COLO829 (cell line): ENCODE data around the gene FCHSD1.

ENCODE experiments used
- DNase-seq: peaks from one replicate; pipeline ENCODE4 v3.0.0; 2012; ENCODE audit warnings: low spot score

FCHSD1 gene

DNA sequence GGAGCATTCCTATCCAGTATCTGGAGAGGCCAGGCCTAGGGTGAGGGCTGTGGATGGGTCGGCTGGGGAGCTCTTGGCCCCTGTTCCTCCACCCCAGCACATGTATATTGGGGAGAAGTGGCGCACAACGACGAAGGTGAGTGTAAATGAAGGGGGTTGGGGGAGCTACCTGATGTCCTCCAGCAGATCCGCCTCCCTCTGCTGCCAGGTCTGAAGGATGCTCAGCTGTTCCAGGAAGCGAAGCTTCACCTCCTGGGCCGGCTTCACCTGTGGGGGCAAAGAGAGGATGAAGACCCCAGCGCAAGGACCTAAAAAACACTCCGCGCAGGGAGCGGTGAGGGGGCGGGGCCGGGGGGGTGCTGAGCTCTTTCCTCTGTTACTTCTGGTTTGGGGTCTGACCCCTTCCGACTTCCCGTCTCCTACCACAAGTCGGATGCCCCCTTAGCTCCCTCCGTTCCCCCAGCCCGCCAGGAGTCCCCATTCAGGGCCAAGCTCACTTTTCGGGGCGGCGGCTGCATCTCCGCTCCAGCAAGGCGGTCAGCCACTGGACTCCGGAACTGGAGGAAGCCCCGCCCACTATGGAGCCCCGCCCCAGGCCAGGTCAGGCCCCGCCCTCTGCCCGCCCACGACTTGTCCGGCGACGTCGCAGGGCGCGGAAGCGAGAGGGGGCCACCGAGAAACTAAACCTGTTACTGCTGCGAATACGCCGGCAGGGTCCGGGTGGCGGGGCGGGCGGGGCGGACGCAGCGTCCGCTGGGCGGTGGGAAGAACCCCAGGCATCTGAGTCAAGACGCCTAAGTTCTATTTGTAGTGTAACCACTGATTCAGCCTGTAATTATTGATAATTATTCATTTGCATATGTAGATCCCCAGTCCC, at the start of gene FCHSD1:
FCHSD1 (minus strand) TSS at position 568 of the 877 bp plus-strand sequence; CDS start at position 518, 50 bp downstream.
- DNase-seq = peak; percentile 92

DNA sequence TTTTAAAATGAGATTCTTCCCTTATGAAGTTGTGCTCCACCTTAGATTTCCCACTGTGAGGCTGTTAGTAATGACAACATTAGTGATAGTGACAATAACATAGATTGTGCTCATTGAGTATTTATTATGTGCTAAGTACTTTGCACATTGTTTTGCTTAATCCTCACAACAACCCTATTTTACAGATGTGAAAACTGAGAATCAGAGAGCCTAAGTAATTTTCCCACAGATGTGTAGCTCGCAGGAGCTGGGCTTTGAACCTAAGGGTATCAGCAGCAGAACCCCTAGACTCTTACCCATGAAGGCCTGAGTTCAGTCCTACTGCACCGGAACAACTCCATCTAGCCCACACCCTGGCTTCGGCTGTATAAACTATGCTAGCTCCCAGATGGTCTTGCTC, 46.4 kb upstream of the FCHSD1 start:
- DNase-seq = no peak

- no peak for DNase-seq
These were observed 45.2 kb upstream of the FCHSD1 start for GRCh38 chr5:141696431-141696830.

DNA sequence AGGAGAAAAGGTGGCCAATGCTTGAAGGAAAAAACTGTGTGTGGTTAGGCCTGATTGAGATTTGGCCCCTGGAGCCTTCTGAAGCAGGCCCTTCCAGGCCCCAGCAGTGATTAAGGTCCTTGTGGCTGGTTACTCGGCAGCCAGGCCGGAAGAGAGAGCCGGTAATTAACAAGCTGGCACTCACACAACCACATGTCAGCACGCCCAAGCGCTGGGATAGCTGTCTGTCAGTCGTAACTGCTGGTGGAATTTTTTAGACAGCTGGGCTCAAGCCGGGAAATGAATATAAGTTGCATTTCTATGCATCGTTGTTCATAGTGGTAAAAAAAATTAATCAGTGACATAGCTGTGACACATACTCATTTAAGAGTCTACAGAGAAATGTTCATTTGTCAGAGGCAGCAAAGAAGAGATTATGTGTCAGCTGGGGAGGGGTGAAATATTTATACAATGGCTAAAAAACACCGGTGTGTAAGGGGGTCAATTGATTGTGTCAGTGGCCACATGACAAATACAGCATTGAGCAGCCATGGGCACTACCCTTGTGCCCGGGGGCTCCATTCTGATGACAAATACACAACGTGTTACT, 44.5 kb upstream of the FCHSD1 start:
- DNase-seq = peak; percentile 65

- DNase-seq = no peak
These were observed 43.3 kb upstream of the FCHSD1 start for GRCh38 chr5:141694479-141694878.

- peak; percentile 66 for DNase-seq
These were observed 41.9 kb upstream of the FCHSD1 start for GRCh38 chr5:141692919-141693725.

GRCh38 chr5:141692533-141692888, 41.3 kb upstream of the FCHSD1 start:
- no peak for DNase-seq

DNA sequence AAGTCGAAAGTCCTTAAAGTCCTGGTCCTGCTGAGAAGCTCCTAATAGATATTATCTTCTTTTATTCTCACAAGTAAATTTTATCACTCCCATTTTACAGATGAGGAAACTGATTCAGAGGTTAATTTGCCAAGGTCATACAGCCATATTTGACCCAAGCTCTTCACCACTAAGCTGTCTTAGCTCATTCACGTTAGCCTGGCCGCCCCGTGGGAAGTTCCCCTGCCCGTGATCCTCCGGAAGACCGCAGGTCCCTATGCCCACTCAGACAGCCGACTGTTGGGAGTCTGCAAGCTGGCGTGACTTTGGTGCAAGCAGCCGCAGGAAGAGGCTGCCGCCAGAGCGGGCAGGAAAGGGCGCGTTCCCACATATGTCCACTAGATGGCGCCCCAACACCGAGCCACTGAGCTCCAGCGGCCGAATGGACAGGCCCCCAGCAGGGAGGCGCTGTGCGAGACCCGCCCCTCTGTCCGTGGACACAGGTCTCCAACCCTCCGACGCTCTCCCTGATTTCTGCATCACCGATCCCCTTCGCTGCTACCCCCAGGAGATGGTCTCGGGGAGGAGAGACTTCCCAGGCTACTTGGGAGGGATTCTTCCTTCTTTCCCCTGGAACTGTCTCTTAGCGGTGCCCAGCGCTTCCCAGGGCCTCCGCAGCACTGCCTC, 40.8 kb upstream of the FCHSD1 start:
- DNase-seq = peak; percentile 40

- DNase-seq = no peak
These were observed 40.2 kb upstream of the FCHSD1 start for GRCh38 chr5:141691286-141691866.

DNA sequence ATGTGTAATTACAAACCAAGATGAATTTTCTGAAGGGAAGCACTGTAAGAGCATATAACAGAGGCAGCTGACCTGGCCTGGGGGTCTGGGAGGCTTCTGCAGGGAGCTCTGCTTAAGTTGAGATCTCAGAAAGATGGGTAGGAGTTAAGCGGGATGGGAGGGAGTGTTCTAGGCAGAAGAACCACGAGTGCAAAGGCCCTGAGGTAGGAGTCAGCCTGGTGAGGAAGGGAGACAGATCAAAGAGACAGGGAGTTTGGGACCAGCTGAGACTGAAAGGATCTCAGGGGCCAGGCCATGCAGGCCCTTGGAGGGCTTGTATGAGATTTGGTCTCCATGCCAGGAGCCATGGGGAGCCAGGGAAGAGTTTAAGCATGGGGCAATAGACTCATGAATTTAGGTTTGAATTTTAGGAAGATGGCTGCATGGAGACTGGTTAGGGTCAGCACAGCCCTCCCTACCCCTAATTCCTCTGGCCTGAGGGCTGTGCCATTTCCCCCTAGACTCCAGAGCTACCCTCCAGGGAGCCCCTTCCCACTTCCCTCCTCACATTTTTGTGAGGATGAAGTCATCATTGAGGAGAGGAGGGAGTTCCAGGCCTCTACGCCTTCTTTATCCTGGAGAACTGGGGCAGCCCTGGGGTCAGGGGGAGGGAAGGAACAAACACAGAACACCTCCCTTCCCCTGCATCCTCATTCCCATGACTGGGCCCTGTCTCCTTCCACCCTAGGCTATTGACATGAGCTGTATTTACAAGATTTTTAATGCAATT, 35.6 kb upstream of the FCHSD1 start:
- DNase-seq = no peak

DNA sequence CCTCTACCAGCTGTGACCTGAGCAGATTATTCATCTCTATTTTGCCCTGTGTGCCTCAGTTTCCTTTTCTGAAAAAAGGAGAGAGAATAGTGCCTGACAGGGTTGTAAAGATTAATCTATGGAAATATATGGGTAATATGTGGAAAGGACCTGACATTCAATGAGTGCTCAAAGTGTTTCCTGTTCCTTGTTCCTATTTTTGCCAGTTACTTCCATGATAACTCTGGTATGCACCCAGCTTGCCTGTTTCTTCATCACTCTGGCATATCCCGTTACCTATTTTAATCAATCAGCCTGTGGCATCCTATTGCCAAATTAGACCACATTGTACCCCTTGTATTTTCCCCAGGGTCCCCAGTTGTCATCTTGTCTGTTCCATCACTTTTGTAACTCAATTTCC, 34.4 kb upstream of the FCHSD1 start:
- no peak for DNase-seq

DNA sequence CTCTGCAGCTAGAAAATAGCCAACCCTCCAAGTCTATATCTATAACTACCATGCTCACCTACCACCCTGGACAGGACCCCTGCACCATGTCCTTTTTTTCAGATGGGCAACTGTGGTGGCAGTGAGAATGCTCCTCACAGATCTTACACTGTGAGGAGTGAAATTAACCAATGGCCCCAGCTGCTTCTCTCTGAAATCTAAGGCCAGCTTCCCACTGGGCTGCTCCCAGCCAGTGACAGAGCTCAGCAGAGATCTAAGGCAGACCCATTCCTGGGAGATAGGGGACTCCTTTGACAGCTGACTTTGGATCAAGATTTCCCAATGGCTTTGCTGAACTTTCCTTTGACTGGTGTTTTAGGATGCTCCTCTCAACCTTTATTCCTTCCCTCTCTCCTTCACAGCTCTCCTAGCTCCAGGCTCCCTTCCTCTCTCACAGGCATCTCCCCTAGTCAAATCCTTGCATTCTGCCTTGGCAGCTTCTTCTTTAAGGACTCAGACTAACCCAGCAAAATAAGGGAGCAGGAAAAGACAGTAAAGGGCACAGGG, 32.5 kb upstream of the FCHSD1 start:
- no peak for DNase-seq

DNA sequence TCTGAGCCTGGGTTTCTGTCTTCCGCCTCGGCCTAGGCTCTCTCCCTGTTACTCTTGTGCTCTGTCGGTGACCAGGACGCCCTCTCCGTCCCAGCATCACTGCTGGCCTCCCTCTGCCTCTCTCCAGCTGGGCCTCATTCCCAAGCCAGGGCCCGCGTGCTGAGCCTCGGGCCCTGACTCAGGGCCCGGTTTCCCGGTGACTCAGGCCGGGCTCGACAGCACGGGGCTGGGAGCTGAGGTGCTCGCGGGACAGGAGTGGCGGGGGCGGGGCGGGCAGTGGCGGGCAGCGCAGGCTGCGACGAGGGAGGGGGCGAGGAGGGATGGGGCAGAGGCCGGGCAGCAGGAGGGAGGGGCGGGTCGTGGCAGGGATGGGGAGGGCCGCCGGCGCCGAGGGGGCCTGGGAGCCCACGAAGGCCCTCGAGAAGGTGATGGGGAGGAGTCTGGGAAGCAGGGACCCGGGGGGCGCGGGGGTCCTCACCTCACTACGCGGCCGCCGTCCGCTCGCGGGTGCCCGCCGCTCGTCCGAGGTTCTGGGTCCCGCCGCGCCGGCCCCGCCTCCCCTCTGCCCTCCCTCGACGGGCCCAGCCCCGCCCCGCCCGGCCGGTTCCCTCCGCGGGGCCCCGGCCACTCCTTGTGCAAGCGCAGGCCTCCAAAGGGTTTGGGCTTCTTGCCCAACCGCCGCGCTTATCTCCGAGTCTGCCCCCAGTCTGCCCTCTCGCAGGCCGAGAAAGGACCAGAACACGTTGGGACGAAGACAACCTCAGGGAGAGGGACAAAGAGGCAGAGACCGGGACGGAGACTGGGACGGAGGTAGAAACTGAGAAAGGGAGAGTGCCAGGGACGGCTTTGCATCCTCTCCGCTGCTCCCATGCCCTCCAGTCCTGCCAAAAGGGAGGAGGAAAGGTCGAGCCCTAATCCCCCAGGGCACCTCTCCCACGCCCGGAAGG, 30.8 kb upstream of the FCHSD1 start, which contains the start of gene ARAP3:
ARAP3 (minus strand) TSS at position 536 of the 947 bp plus-strand sequence. CDS start 1,744 bp downstream, outside the sequence.
- no peak for DNase-seq

GRCh38 chr5:141681295-141681694, 30.1 kb upstream of the FCHSD1 start:
- DNase-seq = no peak

GRCh38 chr5:141680751-141681201, 29.6 kb upstream of the FCHSD1 start:
- DNase-seq = peak; percentile 48

- DNase-seq = no peak
These were observed 29.0 kb upstream of the FCHSD1 start for GRCh38 chr5:141680178-141680577.

DNA sequence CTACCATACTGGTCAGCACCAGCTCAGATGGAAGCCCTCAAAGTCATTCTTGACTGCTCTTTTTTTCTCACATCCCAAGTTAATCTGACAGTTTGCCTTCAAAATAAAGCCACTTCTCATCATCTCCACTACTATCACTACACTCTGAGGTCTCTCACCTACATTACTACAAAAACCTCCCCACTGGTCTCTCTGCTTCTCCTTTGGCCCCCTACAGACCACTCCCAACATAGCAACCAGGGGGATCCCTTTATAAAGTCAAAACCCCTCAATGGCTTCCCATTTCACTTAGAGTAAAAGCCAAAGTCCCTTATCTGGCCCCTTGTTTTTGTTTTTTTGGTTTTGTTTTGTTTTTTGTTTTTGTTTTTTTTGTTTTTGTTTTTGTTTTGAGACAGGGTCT, 26.2 kb upstream of the FCHSD1 start:
- no peak for DNase-seq

GRCh38 chr5:141675672-141676071, 24.5 kb upstream of the FCHSD1 start:
- DNase-seq = no peak

- no peak for DNase-seq
These were observed 23.5 kb upstream of the FCHSD1 start for GRCh38 chr5:141674747-141675146.
